Mucosa of descending colon (tissue), 3 donors: Measurements from ENCODE around the gene TCF4. TPM values are rescaled to one million over a fixed set of nuclear protein-coding genes. Genes with fewer than 3 reads are reported as not detected.

Experiments
- ATAC-seq: fragments of 200-7000 bp; cut with Tn5 transposase; one replicate; pipeline ENCODE4 v1.9.1; 2020; ENCODE audit warnings: mild to moderate bottlenecking, moderate library complexity
- DNase-seq, 3 donors: peaks; one replicate each; pipeline ENCODE4 v3.0.0-alpha.2; 2020
- H3K36me3 ChIP-seq: fragments of 200-600 bp; one replicate; pipeline ENCODE4 v1.8.0; 2021; ENCODE audit warnings: low read depth, mild to moderate bottlenecking
- H3K4me1 ChIP-seq: fragments of 200-600 bp; one replicate; pipeline ENCODE4 v1.8.0; 2021; ENCODE audit warnings: low read depth, mild to moderate bottlenecking
- H3K4me3 ChIP-seq: fragments of 200-600 bp; one replicate; pipeline ENCODE4 v1.8.0; 2021; ENCODE audit warnings: mild to moderate bottlenecking
- H3K9me3 ChIP-seq: fragments of 200-600 bp; one replicate; pipeline ENCODE4 v1.8.0; 2021; ENCODE audit warnings: mild to moderate bottlenecking
- intact Hi-C, 2 donors: fragments of 100-400 bp; cut with DNase I in 1 of 2; cut with micrococcal nuclease in 1 of 2; formaldehyde crosslinking; loops; one replicate each; pipeline versions ENCODE4 v1.11.0 to v1.11.1; 2022; cut with DNase I, micrococcal nuclease
- total RNA-seq, 3 donors: library from RNA; stranded (reverse); fragmentation: NEBNext Ultra II Directional in 2 of 3; extraction: Animal tissue kit (Norgen Biotek cat#: 25700) in 2 of 3; gene quantifications; one replicate each; pipeline versions ENCODE4 v1.2.1 to v1.2.4, GENCODE V29; 2021 to 2023
- TF ChIP-seq, protein P1 (sequence below): fragments of 200-600 bp; IDR thresholded peaks from one replicate; pipeline ENCODE4 v1.8.0; 2022; ENCODE audit warnings: antibody characterized with exemption, mild to moderate bottlenecking
- donor health status: DM: no; HTN: no; CAD: no; lungs with moderate emphysema.
- donor health status: DM: no; HTN: no; CAD: no.
- donor health status: DM: no; HTN: yes; CAD: no.

The TCF4 gene
- total RNA-seq, 3 donors from 2014 or later = 20.7 to 88.2 (median 24.6) TPM

DNA sequence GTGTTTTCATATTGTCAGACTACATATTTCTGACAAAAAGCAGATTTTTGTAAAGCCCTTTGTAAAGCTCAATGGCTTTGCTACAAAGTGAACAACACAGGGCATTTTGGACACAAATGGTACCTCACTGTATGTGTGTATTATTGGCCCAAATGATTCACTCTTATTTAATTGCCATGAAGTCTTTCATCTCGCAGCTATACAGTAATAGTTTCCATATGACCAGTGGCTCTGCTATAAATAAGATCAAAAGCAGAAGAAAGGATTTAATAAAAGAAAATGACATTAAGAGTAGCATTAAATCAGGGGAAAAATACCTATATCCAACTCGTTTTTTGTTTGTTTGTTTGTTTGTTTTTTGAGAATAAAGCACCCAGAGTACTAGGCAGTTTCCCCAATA, 344.7 kb downstream of the TCF4 start:
- Histone ChIP-seq H3K9me3 (no peaks in the 10 kb centered on the region), H3K4me3 (no peak overlapping the region), H3K36me3 (no peaks in the 10 kb centered on the region), H3K4me1 (no peaks in the 10 kb centered on the region)
- intact Hi-C loops = no loop called here
- no peak for DNase-seq
- TF ChIP-seq, protein P1, sequence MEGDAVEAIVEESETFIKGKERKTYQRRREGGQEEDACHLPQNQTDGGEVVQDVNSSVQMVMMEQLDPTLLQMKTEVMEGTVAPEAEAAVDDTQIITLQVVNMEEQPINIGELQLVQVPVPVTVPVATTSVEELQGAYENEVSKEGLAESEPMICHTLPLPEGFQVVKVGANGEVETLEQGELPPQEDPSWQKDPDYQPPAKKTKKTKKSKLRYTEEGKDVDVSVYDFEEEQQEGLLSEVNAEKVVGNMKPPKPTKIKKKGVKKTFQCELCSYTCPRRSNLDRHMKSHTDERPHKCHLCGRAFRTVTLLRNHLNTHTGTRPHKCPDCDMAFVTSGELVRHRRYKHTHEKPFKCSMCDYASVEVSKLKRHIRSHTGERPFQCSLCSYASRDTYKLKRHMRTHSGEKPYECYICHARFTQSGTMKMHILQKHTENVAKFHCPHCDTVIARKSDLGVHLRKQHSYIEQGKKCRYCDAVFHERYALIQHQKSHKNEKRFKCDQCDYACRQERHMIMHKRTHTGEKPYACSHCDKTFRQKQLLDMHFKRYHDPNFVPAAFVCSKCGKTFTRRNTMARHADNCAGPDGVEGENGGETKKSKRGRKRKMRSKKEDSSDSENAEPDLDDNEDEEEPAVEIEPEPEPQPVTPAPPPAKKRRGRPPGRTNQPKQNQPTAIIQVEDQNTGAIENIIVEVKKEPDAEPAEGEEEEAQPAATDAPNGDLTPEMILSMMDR = no peak
- no peak for ATAC-seq

DNA sequence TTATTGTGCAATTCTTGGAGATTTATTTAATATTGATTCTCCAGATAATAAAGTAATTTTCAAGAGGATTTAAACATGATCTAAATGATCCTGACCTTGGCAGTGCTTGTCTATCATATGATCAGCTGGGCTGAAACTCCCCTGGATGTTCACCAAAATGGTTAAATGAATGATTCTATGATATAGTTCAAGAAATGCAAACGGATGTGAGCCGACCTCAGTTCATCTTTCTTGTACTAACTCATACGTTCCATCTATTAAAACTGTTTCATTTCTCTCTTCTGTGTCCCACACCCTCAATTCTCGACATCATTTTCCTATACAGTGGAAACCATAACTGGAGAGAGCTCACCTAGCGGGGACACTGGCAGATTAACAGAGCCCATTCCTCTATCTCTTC, 347.0 kb downstream of the TCF4 start:
- no peak for ATAC-seq
- no peak for DNase-seq
- TF ChIP-seq, protein P1 = no peak
- Histone ChIP-seq H3K4me1 (no peaks in the 10 kb centered on the region), H3K4me3 (no peak overlapping the region), H3K9me3 (no peaks in the 10 kb centered on the region), H3K36me3 (no peaks in the 10 kb centered on the region)
- intact Hi-C loops = no loop called here

DNA sequence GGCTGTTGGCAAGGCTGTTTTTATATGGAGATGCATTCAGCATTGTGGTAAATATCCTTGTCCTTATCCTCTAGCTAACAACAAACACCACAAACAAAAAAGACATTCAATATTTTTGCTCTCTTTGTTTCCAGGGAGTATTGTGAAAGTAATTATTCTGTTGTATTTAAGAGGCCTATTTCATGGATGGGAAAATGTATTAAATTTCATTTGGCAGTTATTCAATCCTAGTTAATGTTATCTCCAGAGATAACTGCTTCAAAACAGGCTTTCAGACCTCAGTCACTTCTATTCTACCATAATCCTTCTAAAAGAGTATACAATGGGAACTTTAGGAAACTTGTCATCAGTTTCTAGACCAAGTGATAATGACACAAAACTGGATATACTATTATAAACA, 348.3 kb downstream of the TCF4 start:
- H3K9me3 ChIP-seq = no peaks in the 10 kb centered on the region
- no peaks in the 10 kb centered on the region for H3K36me3 ChIP-seq
- ATAC-seq = no peak
- H3K4me3 ChIP-seq = no peak overlapping the region
- DNase-seq = no peak
- peaks cover 4% of the 10 kb centered on the region for H3K4me1 ChIP-seq
- intact Hi-C loops = loop anchor here in 1 of 2 donors (5.0 kb wide), 1 partner anchor 353 kb away; no protein-coding TSS in a partner anchor
- TF ChIP-seq, protein P1 = no peak

DNA sequence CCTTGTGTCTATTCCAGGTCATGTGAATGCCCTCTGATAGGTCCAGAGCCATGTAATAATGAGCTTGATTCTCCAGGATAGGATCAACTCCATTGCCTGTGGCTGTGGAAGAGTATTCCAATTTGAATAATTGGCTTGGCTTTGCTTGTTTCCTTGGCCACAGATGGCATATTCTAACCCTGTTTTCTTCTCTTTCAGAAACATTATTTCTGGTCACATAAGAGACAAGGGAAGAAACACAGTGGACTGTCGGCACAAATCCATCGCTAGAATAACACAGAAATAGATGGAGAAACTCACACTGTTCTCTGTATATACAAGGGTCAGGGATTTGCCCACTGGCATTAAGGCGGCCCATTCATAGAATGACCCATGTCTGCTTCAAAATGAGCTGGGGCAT, 350.3 kb downstream of the TCF4 start:
- Histone ChIP-seq H3K36me3 (no peaks in the 10 kb centered on the region), H3K4me3 (no peak overlapping the region), H3K9me3 (no peaks in the 10 kb centered on the region), H3K4me1 (peaks cover 4% of the 10 kb centered on the region)
- intact Hi-C loops = loop anchor here in 1 of 2 donors (5.0 kb wide), 1 partner anchor 355 kb away; no protein-coding TSS in a partner anchor
- DNase-seq (no peak), ATAC-seq (no peak)
- TF ChIP-seq, protein P1 = no peak

DNA sequence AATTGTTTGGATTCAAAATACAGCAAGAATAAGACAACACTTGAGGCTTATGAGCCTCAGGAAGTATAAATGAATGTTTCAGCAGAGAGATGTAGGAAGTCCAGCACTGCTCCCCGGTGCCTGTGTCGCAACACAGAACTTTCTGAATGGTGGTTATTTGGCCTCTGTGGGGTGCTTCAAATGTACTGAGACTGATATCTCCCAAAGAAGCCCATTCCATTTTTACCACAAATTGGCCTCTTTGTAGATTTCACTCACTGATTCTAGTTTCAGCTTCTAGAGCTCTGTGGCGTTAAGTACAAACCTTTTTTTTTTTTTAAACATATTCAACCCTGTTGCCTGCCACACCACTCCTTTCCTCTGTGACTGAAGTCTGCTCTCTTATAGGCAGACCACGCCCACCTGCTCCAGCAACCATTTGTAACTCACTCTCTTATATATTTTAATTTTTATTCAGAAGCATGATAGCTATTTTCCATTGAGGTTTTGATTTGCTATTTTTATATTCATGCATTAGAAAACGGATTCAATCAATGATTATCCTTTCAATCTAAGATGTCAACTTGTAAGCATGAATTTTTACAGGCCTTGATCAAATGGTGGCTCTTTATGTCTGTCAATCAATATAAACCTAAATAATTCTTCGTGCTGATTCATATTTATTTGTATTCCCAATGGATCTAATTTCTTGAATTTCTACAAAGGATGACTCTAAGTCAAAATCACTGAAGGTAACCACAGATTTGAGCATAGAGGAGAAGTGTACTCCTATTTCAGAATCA, 351.7 kb downstream of the TCF4 start:
- Histone ChIP-seq H3K9me3 (no peaks in the 10 kb centered on the region), H3K4me3 (no peak overlapping the region), H3K4me1 (peaks cover 4% of the 10 kb centered on the region), H3K36me3 (no peaks in the 10 kb centered on the region)
- intact Hi-C loops = loop anchor here in 1 of 2 donors (5.0 kb wide), 1 partner anchor 356 kb away; no protein-coding TSS in a partner anchor
- no peak for DNase-seq
- no peak for ATAC-seq
- TF ChIP-seq, protein P1 = no peak
